SIG-M5 (cell line): ENCODE data around the gene RPL29.

Experiments
- DNase-seq: peaks from one replicate; lab custom pipeline; 2025; lab: John Stamatoyannopoulos, UW

The RPL29 gene

GRCh38 chr3:52025453-52025852 is 29.8 kb upstream of the RPL29 start:
- DNase-seq = no peak

- no peak for DNase-seq
Measured at GRCh38 chr3:52024765-52025452, 29.2 kb upstream of the RPL29 start.

GRCh38 chr3:52023860-52024764 is 28.4 kb upstream of the RPL29 start:
- no peak for DNase-seq

GRCh38 chr3:52023101-52023770 is 27.5 kb upstream of the RPL29 start:
- no peak for DNase-seq

- no peak for DNase-seq
Measured at GRCh38 chr3:52022323-52023100, 26.8 kb upstream of the RPL29 start.

GRCh38 chr3:52021489-52022268 is 26.0 kb upstream of the RPL29 start:
- DNase-seq = no peak

- no peak for DNase-seq
Measured at GRCh38 chr3:52020796-52021195, 25.1 kb upstream of the RPL29 start.

- DNase-seq = no peak
Measured at GRCh38 chr3:52019352-52020080, 23.8 kb upstream of the RPL29 start.

GRCh38 chr3:52018319-52019000 is 22.8 kb upstream of the RPL29 start:
- DNase-seq = no peak

GRCh38 chr3:52017586-52017985 is 21.9 kb upstream of the RPL29 start:
- no peak for DNase-seq

GRCh38 chr3:52015438-52016228 is 19.9 kb upstream of the RPL29 start:
- DNase-seq = no peak

- DNase-seq = no peak
Measured at GRCh38 chr3:52014613-52015012, 18.9 kb upstream of the RPL29 start.

GRCh38 chr3:52013802-52014598 is 18.3 kb upstream of the RPL29 start:
- no peak for DNase-seq

GRCh38 chr3:52012699-52013098 is 17.0 kb upstream of the RPL29 start:
- DNase-seq = no peak

GRCh38 chr3:52010431-52010830 is 14.7 kb upstream of the RPL29 start:
- DNase-seq = no peak

GRCh38 chr3:52007291-52007690 is 11.6 kb upstream of the RPL29 start:
- no peak for DNase-seq

- DNase-seq = no peak
Measured at GRCh38 chr3:52006820-52007133, 11.1 kb upstream of the RPL29 start.

- no peak for DNase-seq
Measured at GRCh38 chr3:52006017-52006819, 10.5 kb upstream of the RPL29 start.
